HG03378 (cell line): ENCODE data around the gene ARAP2.

Experiments used
- ATAC-seq: cut with Tn5 transposase; IDR thresholded peaks from one replicate; pipeline ENCODE4 v1.9.1; 2021; ENCODE audit warnings: mild to moderate bottlenecking, moderate library complexity; ENCODE audit not compliant: unreplicated experiment

Gene ARAP2

DNA sequence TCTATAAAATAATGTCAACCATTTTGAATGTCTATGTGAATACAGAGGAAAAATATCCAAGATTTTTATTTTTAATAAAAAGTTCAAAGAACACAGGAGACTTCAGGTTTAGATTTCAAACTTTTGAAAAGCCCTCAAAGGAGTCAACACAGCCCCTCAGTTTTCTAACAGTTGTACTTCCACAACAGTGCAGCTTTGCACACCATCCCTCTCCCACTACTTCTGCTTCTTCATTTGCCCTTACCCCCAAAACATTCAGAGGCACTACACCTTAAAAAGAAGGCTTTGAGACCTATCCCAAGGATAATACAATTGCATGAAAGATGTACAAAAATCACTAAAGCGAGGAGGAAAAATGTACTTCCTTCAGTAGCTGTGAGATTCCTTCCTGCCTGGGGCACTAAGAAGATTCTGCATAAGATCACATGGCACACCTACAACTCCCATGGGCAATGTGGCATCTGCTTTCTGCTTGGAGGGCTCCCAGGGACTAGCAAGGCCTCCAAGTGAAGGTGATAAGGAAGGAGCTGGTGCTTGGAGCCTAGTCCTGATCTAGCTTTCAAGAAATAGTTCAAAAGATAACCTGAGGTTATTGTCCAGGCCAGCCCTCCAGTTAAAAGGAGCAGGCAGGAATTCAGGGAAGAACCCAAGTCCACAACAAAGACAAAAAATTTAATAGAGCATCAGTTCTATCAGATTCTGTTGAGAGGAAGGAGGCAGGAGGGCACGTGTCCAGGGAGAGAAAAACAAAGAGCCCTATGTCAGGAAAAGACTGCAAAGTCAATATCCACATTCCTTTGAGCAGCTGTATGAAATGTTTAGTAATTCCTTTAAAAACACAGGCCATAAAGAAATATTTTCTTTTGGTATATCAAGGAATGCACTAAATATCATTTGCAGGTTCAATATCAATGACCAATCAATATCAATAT lies 19.1 kb downstream of the ARAP2 start:
- peak; percentile 59 for ATAC-seq

DNA sequence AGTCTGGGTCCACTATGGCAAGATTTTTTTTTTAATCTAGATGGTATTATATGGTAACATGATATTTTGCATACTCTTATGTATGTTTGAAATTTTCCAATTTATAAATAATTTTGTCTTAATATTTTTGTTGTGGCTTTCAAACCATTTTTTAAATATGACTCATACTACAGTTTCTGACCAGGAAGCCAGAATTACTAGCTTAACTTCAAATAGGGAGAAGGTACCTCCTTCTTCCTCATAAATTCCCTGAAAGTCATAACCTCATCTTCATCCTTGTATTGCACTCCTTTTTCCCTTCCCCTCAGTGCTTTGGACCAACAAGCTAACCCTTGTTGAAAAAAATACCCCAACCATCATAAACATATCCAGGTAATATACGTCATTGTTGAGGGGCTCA lies 21.6 kb downstream of the ARAP2 start:
- ATAC-seq, result no peak

DNA sequence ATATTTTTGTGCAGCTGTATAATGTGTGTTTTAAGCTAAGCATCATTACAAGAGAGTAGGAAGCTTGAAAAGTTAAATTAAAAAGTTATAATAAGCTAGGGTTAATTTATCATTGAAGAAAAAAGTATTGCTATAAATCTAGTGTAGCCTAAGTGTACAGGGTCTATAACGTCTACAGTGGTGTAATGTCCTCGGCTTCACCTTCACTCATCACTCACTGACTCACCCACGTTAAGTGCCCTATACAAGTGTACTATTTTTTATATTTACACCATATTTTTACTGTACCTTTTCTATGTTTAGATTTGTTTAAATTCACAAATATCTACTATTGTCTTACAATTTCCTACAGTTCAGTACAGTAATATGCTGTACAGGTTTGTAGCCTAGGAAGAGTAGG lies 23.5 kb downstream of the ARAP2 start:
- ATAC-seq, result no peak

DNA sequence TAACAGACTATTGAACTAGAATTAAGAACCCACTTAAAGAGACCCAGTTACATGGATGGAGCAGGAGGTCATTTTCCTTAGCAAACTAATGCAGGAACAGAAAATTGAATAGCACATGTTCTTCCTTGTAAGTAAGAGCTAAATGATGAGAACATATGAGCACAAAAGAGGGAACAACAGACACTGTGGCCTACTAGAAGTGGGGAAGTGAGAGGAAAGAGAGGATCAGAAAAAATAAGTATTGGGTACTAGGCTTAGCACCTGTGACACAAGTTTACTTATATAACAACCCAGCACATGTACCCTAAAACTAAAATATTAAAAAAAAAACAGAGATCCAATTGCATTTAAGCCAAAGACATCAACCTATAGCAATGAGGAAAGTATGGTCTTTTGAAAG lies 26.2 kb downstream of the ARAP2 start:
- peak; percentile 60 for ATAC-seq

DNA sequence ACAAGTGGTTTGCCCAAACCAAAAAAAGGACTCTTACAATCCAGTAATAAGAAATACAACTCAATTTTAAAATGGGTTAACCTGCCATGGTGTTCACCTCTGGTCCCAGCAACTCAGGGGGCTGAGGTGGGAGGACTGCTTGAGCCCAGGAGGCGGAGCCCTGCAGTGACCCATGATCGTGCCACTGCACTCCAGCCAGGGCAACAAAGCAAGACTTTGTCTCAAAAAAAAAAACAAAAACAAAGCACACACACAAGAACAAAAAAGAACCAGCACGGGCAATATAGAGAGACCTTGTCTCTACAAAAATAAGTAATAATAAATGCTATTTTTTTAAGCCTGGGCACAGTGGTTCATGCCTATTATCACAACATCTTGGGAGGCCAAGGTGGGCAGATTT lies 28.7 kb downstream of the ARAP2 start:
- ATAC-seq, result no peak

DNA sequence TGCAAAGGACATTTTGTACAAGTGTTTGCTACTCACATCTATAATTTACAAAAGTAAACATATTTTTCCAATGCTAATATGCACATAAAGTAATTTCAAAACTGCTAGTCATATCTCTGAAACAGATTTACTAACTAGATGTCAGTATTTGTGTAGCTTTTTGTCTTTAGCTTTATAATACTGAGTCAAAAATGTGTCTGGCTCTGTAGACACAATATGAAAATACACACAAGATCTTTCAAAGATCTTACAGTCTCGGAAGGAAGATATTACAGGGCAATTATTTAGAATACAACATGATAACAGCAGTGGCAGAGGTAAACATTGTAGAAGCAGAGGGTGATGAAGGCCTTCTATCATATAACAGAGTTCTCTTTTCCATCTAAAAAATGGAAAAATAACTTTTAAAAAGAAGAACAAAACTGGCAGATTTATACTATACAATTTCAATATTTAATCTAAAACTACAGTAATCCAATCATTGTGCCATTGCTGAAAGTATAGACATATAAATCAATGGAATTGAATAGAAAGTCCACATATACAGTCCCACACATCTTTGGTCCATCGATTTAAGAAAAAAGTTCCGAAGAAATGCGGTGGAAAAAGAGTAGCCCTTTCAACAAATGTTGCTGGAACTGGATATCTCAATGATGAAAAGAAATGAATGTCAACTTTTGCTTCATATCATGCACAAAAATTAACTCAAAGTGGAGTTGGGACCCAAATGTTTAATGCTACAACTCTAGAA lies 29.4 kb downstream of the ARAP2 start:
- ATAC-seq, result no peak

DNA sequence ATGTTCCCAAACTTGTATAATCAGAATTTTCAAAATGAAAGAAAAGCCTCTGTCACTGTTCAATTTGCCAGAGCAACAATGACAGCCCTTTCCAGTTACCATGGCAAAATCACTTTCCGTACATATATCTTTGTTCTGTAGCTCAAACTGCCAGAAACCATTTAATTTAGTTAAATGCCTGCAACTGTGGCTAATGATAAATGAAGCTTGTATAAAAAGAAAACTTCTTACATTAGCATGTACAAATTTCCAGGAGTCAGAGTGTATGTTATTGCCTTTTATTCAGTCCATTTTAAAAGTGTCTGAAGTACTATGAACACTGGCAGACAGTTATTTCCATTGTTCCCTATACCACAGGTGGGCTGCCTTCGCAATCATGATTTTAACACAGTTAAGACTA lies 30.3 kb downstream of the ARAP2 start:
- ATAC-seq, result no peak

DNA sequence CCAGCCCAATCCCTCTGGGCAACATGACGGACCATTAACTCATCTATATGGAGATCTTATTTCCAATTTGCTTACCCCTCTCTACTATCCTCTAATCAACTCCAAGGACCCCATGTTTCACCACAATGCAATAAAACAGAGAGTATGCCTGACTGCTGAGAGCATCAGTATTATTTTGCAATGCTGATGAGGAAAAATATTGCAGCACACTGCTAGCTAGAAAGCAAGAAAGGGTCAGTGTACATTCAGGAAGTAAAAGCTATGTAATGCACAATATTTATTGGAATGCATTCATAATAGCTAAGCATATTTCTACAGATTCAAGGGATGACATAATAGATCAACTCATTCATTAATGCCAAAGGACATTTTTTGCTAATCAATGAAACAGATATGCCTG lies 33.2 kb downstream of the ARAP2 start:
- no peak for ATAC-seq

DNA sequence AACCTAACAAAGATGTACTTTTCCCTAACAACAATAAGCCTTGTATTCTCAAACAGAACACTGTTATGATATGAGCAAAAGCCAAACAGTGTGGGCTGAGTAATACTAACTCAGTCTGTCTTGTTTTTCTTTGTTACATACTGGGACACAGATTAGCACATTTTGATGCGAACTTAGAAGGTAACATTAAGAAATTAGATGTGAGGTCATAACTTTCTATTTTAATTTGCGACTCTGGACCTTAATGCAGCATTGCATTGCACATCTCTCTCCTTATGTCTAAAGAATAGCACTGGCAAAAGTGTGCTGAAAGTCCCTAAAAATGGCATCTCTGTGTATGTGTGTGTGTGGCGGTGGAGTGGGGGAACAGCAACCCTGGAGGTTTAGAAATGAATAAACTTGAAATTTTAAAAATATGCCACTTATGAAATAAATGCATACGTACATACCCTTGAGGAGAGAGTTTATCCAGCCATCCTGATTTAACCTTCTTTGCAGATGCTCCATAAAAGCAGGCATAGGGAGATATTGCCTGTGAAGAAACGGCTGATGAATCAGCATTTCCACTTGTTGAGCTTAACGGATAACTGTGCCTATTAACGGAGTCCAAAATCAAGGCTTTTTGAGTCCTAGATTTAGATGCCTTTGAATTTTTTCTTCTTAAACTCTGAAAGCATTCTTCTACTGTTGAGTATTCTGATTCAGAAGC lies 34.2 kb downstream of the ARAP2 start:
- no peak for ATAC-seq

DNA sequence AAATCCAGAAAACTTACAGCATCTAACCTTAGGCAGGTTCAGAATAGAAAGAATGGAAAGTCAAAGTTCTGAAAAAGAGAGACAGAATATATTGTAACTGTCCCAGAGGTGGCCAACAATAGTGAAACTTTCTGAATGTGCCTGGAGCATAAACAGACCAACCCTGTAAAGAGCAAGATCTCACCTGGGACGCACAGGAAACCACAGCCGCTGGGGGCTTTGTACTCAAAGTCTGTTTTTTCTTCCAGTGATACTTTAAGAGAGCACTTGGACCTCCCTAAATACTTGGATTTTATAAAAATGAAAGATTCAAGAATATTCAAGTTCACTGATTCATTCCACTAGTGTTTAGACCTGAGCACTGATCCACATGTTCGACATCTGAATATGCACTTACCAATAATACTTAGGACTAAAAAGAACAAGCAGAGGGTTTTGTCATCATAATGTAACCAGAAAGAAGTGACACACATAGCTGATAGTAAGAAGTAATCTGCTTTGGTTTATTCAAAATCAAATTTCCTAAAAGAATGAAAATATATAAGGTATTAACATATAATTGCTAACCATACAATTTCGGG lies 35.3 kb downstream of the ARAP2 start:
- peak; percentile 81 for ATAC-seq

DNA sequence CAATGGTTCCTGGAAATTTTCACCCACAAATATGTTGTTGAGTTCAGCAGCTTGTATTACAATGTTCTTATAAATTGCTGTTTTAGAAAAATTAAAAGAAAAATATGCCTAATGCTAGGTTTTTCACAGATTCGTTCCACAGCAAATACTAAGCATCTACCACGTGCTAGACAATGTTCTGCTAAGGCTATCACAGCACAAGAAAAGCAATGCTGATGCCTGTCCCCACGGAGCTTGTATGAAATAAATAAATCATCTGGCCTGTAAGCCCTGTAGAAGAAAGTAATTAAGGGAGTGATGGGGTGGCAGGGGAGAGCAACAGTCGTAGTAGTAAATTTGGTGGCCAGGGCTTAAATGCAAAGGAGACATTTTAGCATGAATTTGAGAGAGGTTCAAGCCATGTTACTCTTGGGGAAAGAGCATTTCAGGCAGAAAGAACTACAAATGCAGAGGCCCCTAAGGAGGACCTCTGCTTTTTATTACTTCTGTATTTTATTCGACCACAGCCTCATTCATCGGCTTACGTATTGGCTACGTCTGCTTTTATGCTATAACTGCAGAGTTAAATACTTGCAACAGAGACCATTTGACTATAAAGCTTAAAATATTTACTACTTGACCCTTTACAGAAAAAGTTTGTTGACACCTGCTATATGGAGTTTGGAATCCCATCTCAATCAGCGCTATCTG lies 36.3 kb downstream of the ARAP2 start:
- no peak for ATAC-seq

DNA sequence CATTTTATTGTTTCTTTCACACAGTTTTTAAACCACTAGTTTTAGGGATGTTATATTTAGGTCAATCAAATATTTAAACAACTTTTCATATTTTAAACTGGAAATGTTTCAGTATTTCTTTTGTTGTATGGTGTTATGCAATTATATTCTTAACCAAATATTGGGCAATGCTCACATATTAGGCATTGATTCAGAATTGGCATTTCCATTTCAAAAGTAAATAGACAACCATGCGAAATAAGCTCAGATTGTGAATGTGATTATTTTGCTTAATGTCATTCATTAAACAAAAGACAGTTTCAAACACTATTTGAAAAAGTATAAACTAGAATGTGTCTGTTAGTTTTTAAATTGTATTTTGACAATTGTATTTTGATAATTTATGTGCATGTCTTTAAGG lies 36.9 kb downstream of the ARAP2 start:
- ATAC-seq, result no peak

DNA sequence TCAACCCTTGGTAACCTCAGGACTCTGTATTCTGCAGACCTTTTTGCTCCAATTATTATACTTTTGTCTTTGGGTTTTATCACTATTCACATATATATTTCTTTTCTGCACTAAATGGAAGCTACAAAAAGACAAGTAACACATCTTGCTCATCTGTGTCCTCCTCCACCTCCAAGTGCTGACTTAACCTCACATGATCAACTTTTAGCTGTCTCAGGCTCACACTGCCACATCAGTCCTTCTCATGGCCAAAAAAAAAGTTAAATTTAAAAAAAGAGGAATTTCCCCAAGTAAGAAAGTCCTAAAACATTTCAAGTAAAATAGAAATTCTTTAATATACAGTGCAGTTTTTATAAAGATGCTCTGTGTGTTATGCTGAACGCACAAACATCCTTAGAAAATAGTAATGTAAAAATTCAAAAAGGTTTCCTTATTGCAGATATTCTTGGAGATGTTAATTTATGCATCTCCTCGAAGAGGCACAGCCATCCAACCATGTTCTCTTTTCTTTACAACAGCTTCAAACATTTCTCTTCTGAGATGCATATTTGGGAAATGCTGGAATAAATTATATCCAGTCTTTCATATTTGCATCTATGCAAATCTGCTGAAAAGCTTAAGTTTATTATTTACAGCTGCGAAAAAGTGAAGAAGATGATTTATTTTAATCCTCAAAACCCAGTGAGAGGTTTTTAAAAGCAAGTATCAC lies 37.6 kb downstream of the ARAP2 start:
- no peak for ATAC-seq

DNA sequence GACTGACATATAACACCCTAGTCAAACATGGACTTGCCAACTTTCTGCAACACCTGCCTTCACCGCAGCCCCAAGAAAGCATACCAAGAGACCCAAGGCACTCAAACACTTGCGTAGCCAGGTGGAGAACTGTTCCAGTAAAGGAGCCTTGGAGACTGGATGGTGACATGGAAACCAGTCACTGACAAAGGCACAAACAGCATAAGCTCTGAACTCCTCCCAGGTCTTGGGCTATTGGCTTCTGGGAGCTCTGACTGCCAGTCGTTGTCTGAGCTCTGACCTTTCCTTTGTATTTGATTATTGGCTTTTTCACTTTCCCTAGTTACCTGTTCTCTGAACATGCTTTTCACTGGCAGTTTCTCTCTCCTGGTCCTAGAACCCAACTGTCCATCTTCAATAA lies 38.3 kb downstream of the ARAP2 start:
- no peak for ATAC-seq

DNA sequence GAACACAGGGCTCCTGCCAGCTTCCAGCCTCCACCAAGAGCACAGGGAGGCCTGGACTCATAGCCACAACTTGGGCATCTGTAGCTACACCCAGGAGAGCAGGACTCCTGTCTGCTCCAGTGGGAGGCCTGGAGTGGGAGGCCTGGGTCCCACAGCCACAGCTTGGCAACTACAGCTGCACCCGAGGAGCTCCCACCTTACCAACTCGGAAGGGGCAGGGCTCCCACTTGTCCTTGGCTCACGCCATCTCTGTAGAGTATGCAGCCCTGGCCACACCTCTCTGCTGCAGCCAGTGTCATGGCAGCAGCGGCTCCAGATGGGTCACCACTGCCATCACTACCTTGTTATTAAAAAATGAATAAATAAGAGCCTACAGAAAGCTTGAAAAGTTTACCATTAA lies 45.5 kb downstream of the ARAP2 start:
- no peak for ATAC-seq

DNA sequence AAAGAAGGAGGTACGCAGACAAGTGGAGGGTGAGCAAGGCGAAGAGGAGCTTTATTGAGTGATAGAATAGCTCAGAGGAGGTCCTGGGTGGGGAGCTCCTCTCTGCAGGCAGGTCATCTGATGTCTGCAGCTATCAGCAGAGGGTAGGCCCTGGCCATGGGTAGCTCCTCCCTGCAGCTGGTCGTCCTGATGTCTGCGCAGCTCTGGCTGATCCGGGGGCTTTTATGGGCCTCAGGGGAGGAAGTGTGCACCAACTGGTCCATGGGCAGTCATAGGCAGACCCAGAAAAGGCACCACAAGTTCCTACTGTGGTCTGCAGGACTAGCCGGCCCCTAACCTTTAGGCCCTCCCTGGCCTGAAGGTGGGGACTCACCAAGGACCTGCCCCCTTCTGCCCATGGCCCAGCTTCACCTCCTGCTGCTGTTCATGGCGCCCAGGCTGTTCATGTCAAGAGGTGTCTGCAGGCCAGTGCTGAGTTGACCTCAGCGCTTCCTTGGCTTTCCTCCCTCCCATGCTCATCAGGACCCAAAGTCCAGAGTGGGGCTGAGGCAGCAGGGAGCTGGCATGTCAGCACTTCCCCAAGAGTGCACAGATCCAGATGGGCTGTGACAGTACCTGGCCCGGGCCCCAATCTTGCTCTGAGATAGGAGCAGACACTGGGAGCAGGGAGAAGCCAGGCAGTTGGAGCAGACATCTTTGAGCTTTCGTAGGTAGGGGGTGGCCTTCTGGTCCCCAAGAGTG lies 46.1 kb downstream of the ARAP2 start:
- ATAC-seq, result no peak

DNA sequence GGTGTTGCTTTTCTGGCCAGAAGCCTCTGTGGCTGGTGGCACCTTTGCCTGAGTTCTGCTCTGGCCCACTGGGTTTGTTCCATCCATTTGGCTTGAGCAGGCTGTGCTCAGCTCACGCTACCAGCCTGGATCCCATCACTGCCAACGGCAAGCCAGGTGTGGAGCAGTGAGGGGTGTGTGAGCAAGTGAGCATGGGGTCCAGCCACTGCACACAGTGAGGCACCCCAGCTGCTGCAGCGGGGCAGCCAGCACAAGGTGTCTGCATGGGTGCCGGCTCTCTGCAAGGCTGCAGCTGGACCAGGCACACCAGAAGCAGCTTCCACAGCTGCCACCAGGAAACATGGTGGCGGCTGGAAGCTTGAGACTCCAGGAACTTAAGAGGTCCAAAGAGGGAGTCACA lies 46.8 kb downstream of the ARAP2 start:
- ATAC-seq, result no peak

DNA sequence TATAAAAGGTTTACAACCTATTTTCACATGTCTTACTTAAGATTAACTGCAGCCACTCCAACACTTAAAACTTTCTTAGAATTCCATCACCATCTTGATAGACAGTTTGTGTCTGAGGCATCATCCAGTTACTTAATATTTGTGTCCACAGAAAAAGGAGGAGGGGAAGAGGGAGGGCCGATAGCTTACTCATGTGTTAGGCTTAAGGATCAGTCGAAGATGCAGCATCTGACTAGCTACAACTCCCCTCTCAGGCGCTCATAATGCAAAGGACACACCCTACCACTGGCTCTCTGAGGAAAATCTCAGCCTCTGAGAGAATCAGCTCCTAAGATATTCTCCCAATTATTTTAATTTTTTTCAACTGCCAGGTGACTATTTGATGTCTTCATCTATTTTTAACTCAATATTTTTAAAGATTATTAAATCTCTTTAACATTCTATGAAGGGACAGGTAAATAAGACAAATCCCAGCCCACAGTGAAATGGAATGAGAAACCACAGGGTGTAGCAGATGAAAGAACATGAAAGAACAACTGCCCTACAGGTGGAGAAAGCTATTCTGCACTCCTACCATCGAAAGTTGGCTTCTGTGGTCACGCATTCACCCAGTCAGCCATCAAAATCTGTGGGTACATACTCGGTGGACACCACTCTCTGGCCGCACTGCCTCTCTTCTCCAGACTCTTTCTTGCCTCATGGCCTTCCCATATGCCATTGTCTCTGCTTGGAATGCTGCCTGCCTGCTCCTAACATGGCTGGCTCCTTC lies 48.0 kb downstream of the ARAP2 start:
- no peak for ATAC-seq

DNA sequence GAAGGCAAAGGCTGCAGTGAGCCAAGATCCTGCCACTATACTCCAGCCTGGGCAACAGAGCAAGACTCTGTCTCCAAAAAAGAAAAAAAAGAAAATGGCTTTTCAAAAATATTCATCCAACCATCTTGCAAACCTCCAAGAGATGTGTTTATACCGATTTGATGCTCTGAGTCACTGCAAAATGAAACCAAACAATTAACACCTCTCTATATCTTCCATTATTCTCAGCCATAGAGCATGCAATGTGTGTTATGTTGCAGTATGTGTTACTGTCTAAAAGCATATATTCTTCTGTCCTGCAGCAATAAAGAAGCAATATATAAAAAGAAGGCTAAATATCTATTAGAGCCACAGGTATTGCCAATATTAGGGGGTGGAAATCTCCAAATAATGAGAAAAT lies 51.4 kb downstream of the ARAP2 start:
- ATAC-seq, result no peak
